Neural progenitor cell (in vitro differentiated cells): ENCODE measurements around the gene ANKDD1A.

Source experiments
- CTCF ChIP-seq: fragments of 200-600 bp; sonication (generic); IDR thresholded peaks from 2 replicates; pipeline ENCODE4 v1.5.1; 2017; ENCODE audit warnings: antibody characterized with exemption, mild to moderate bottlenecking
- EZH2 ChIP-seq: fragments of 200-600 bp; sonication (generic); IDR thresholded peaks from 2 replicates; pipeline ENCODE4 v1.6.1; 2017; ENCODE audit warnings: antibody characterized with exemption, mild to moderate bottlenecking, moderate library complexity
- EZH2phosphoT487 ChIP-seq: fragments of 200-600 bp; sonication (generic); IDR thresholded peaks from 2 replicates; pipeline ENCODE4 v1.6.1; 2017; ENCODE audit warnings: antibody characterized with exemption

GRCh38 chr15:64934023-64934422 lies 22.3 kb downstream of the ANKDD1A start:
- TF ChIP-seq CTCF: no peak
- no peak for TF ChIP-seq EZH2phosphoT487
- TF ChIP-seq EZH2: no peak
